AG04450 (cell line): ENCODE results near the gene SLC7A7. TPM values are rescaled to one million over a fixed set of nuclear protein-coding genes. Genes with fewer than 3 reads are reported as not detected.

ENCODE experiments used
- CTCF ChIA-PET: fragments of 300-600, 350-600 bp; formaldehyde crosslinking; extraction: SDS; loops from one replicate; lab custom pipeline; 2022; ENCODE audit warnings: antibody characterized with exemption, inconsistent platforms; lab: Charles Lee
- POLR2A ChIA-PET: fragments of 350-600 bp; formaldehyde crosslinking; extraction: SDS; loops from one replicate; lab custom pipeline; 2021; ENCODE audit warnings: antibody characterized with exemption, inconsistent platforms; lab: Yijun Ruan, JAX
- DNase-seq: peaks from one replicate; pipeline ENCODE4 v3.0.0-alpha.2; 2011; ENCODE audit warnings: low read depth, low spot score
- H3K27ac ChIP-seq: one replicate; pipeline ENCODE4 v1.5.1; 2012; ENCODE audit warnings: low read depth, low read length, control low read depth
- H3K27me3 ChIP-seq: one replicate; pipeline ENCODE4 v1.6.0; 2012; ENCODE audit warnings: low read length; ENCODE audit not compliant: control insufficient read depth, insufficient read depth
- H3K4me3 ChIP-seq: 2 replicates; pipeline ENCODE4 v1.5.1; 2011; ENCODE audit warnings: mild to moderate bottlenecking, low read depth, low read length, control low read depth
- H3K9me3 ChIP-seq: 2 replicates; pipeline ENCODE4 v1.5.1; 2012; ENCODE audit warnings: low read length; ENCODE audit not compliant: control insufficient read depth, insufficient read depth
- CTCF ChIP-seq: IDR thresholded peaks from 2 replicates; pipeline ENCODE4 v1.5.1; 2011; ENCODE audit warnings: low read depth, low read length, control low read depth, inconsistent platforms
- polyA plus RNA-seq: library from polyadenylated mRNA; depleted of rRNA; stranded (reverse); fragments of >200 nt; gene quantifications from 2 replicates; pipeline ENCODE4 v1.2.3, GENCODE V29; 2011

The SLC7A7 gene
- polyA plus RNA-seq, 1 experiment, result 7.7 TPM

DNA sequence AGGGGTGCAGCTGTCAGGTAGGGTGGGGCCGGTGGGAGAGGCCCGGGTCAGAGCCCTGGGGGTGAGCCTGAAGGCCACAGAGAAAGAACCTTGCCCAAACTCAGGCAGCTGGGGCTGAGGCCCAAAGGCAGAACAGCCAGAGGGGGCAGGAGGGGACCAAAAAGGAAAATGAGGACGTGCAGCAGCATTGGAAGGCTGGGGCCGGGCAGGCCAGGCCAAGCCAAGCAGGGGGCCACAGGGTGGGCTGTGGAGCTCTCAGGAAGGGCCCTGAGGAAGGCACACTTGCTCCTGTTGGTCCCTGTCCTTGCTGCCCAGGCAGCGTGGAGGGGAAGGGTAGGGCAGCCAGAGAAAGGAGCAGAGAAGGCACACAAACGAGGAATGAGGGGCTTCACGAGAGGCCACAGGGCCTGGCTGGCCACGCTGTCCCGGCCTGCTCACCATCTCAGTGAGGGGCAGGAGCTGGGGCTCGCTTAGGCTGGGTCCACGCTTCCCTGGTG, 31.6 kb upstream of the SLC7A7 start:
- CTCF ChIA-PET, result interaction anchor here (0.6 kb wide), 1 partner anchor 12 kb away, joined by 3 read pairs; no protein-coding TSS in a partner anchor
- H3K9me3 ChIP-seq, result no peaks in the 10 kb centered on the region
- POLR2A ChIA-PET, result interaction anchor here (2.3 kb wide), 1 partner anchor 9 kb away, joined by 76 read pairs; the partner anchor contains the start of gene MMP14
- no peak; the same call in 1 of the 2 replicates for TF ChIP-seq CTCF
- peak overlapping the region; percentile 13; the same call in 1 of the 2 replicates for H3K4me3 ChIP-seq
- peak overlapping the region; percentile 100 for H3K27ac ChIP-seq
- no peak for DNase-seq
- no peaks in the 10 kb centered on the region for H3K27me3 ChIP-seq

- Histone ChIP-seq H3K9me3 (no peaks in the 10 kb centered on the region), H3K27ac (peak overlapping the region; percentile 100), H3K27me3 (no peaks in the 10 kb centered on the region), H3K4me3 (no peak overlapping the region)
- ChIA-PET CTCF (interaction anchor here (1.6 to 2.1 kb wide), 2 partner anchors 23 to 290 kb away, joined by 7 to 12 read pairs; no protein-coding TSS in a partner anchor), POLR2A (no interaction called here)
- no peak for DNase-seq
- no peak for TF ChIP-seq CTCF
Measured at GRCh38 chr14:22845821-22846625, 30.8 kb upstream of the SLC7A7 start.

GRCh38 chr14:22845103-22845394, 29.8 kb upstream of the SLC7A7 start:
- Histone ChIP-seq H3K9me3 (no peaks in the 10 kb centered on the region), H3K4me3 (no peak overlapping the region), H3K27me3 (no peaks in the 10 kb centered on the region), H3K27ac (peak overlapping the region; percentile 65)
- ChIA-PET POLR2A (no interaction called here), CTCF (interaction anchor here (0.7 to 2.1 kb wide), 7 partner anchors 7 to 289 kb away, joined by 3 to 12 read pairs (median 6); no protein-coding TSS in a partner anchor)
- no peak for TF ChIP-seq CTCF
- DNase-seq, result no peak

DNA sequence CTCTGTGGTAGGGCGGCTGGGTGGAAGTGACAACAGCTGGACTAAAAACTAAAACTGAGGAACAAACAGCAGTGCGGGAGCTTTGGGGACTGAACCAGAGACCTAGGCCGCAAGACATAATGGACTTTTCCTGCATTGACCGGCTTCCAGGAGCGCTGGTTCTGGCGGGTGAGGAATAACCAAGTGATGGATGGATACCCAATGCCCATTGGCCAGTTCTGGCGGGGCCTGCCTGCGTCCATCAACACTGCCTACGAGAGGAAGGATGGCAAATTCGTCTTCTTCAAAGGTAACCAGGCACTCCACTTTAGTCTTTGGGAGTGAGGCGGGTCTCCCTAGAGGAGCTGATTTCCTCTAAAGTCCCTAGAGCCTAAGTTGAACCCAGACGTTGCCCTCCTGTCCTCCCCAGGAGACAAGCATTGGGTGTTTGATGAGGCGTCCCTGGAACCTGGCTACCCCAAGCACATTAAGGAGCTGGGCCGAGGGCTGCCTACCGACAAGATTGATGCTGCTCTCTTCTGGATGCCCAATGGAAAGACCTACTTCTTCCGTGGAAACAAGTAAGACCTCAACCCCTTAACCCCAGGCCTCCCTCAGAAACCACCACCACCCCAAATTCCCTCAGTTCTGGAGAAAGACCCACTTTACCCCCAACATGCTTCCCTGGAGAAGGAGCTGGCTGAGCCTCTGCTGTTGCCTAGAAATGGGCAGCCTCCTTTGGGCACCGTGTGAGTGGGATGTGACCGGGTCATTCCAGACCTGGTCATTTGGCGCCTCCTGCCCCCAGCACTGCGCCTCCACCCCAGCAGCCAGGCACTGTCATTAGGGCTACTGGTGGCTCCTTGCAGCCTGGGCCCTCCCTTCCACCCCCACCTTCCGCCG, 29.2 kb upstream of the SLC7A7 start:
- POLR2A ChIA-PET, result no interaction called here
- DNase-seq, result no peak

More for the DNA sequence above, 29.2 kb upstream of the SLC7A7 start:
- H3K9me3 ChIP-seq, result no peaks in the 10 kb centered on the region
- no peak for TF ChIP-seq CTCF
- CTCF ChIA-PET, result interaction anchor here (0.7 to 2.1 kb wide), 6 partner anchors 8 to 288 kb away, joined by 3 to 12 read pairs (median 6); no protein-coding TSS in a partner anchor
- H3K27ac ChIP-seq, result peak overlapping the region; percentile 65
- H3K27me3 ChIP-seq, result no peaks in the 10 kb centered on the region
- H3K4me3 ChIP-seq, result no peak overlapping the region
